BE2C (cell line): ENCODE data around the gene SHC4.

Experiments used
- DNase-seq: peaks from one replicate; pipeline ENCODE4 v3.0.0-alpha.2; 2020
- H3K27me3 ChIP-seq: fragments of 250-450 bp; sonication (Bioruptor Pico); 2 replicates; pipeline ENCODE4 v1.5.1; 2020; ENCODE audit warnings: mild to moderate bottlenecking
- H3K36me3 ChIP-seq: fragments of 250-450 bp; sonication (Bioruptor Pico); 2 replicates; pipeline ENCODE4 v1.5.1; 2020; ENCODE audit warnings: mild to moderate bottlenecking
- H3K4me1 ChIP-seq: fragments of 250-450 bp; sonication (Bioruptor Pico); 2 replicates; pipeline ENCODE4 v1.5.1; 2020
- H3K4me3 ChIP-seq: 2 replicates; pipeline ENCODE4 v1.5.1; 2011; ENCODE audit warnings: low read depth, low read length
- H3K9me3 ChIP-seq: fragments of 250-450 bp; sonication (Bioruptor Pico); 2 replicates; pipeline ENCODE4 v1.5.1; 2020
- TF ChIP-seq, protein P1 (sequence below): IDR thresholded peaks from 2 replicates; pipeline ENCODE4 v1.5.1; 2012; ENCODE audit warnings: mild to moderate bottlenecking, low read depth, low read length

Gene SHC4

GRCh38 chr15:48834756-48835155 lies 129.0 kb downstream of the SHC4 start:
- H3K36me3 ChIP-seq = no peaks in the 10 kb centered on the region
- H3K27me3 ChIP-seq = no peaks in the 10 kb centered on the region
- no peak for DNase-seq
- TF ChIP-seq, protein P1, sequence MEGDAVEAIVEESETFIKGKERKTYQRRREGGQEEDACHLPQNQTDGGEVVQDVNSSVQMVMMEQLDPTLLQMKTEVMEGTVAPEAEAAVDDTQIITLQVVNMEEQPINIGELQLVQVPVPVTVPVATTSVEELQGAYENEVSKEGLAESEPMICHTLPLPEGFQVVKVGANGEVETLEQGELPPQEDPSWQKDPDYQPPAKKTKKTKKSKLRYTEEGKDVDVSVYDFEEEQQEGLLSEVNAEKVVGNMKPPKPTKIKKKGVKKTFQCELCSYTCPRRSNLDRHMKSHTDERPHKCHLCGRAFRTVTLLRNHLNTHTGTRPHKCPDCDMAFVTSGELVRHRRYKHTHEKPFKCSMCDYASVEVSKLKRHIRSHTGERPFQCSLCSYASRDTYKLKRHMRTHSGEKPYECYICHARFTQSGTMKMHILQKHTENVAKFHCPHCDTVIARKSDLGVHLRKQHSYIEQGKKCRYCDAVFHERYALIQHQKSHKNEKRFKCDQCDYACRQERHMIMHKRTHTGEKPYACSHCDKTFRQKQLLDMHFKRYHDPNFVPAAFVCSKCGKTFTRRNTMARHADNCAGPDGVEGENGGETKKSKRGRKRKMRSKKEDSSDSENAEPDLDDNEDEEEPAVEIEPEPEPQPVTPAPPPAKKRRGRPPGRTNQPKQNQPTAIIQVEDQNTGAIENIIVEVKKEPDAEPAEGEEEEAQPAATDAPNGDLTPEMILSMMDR = no peak
- H3K9me3 ChIP-seq = no peaks in the 10 kb centered on the region
- no peak overlapping the region for H3K4me3 ChIP-seq
- no peaks in the 10 kb centered on the region for H3K4me1 ChIP-seq

DNA sequence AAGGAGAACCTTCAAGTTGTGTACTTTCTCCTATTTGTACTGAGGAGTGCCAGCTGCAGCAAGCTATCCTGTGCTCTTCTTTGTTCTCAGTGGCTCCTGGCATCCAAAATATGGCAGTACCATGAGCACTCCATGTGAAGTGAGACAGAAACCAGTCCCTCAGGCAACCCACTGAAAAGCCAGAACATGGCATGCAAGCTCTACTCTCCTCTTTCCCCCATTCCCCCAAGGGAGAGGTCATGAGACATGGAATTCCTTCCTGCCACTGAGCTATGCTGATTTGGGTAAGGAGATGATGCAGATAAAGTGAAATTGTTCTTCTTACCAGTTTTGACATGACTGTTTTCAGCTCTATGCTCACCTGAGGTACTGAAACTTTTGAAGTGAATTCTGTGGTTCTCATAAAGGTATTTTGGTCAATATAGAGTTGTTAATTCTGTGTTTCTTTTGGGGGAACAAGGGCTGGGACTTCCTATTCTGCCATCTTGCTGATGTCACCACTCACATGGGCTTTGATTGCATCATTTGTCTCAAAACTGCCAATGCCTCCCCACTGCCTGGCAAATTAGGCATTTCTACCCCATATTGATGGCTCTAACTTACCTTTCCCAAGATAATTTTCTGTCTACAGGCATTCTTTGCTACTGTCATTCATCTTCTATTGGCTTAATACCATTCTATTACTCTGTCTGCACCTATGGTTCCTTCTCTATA lies 130.0 kb downstream of the SHC4 start:
- Histone ChIP-seq H3K27me3 (no peaks in the 10 kb centered on the region), H3K4me1 (no peaks in the 10 kb centered on the region), H3K4me3 (no peak overlapping the region), H3K36me3 (no peaks in the 10 kb centered on the region), H3K9me3 (no peaks in the 10 kb centered on the region)
- TF ChIP-seq, protein P1 = no peak
- DNase-seq = no peak

- H3K9me3 ChIP-seq = no peaks in the 10 kb centered on the region
- DNase-seq = no peak
- H3K4me1 ChIP-seq = no peaks in the 10 kb centered on the region
- no peak overlapping the region for H3K4me3 ChIP-seq
- TF ChIP-seq, protein P1 = no peak
- H3K36me3 ChIP-seq = no peaks in the 10 kb centered on the region
- no peaks in the 10 kb centered on the region for H3K27me3 ChIP-seq
Measured at GRCh38 chr15:48832648-48833047, 131.1 kb downstream of the SHC4 start.

DNA sequence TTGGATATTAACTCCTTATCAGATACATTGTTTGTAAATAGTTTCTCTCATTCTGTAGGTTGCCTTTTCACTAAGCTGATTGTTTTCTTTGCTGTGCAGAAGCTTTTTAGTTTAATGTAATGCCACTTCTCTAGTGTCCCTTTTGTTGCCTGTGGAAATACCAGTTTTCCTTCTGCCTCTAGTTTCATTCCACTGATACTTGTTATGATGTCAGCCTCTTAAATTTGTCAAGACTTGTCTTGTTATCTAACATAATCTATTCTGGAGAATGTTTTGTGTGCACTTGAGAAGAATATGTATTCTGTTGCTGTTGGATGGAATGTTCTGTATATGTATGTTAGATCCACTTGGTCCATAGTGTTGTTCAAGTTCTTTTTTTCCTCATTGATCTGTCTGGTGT lies 134.8 kb downstream of the SHC4 start:
- Histone ChIP-seq H3K9me3 (no peaks in the 10 kb centered on the region), H3K4me3 (no peak overlapping the region), H3K4me1 (no peaks in the 10 kb centered on the region), H3K27me3 (no peaks in the 10 kb centered on the region), H3K36me3 (no peaks in the 10 kb centered on the region)
- DNase-seq = no peak
- TF ChIP-seq, protein P1 = no peak

GRCh38 chr15:48828471-48828870 lies 135.2 kb downstream of the SHC4 start:
- H3K36me3 ChIP-seq = no peaks in the 10 kb centered on the region
- no peaks in the 10 kb centered on the region for H3K27me3 ChIP-seq
- DNase-seq = no peak
- TF ChIP-seq, protein P1 = no peak
- no peaks in the 10 kb centered on the region for H3K9me3 ChIP-seq
- H3K4me1 ChIP-seq = no peaks in the 10 kb centered on the region
- H3K4me3 ChIP-seq = no peak overlapping the region

DNA sequence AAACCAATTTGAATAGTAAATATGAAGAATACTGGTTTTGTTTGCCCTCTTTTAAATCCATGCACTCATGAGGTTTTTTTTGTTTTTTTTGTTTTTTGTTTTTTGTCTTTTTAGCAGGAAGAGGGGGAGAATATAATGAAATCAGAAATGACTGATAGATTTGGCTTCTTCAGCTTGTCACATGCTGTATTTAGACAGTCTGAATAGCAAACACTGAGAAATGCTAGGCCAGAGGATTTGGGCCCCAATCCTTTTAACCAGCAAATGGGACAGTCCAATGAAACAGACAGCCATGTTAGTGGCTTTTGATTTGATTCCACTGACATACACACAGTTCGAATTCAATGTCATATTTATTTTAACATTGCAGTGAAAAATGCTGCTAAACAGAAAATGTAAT lies 138.6 kb downstream of the SHC4 start:
- DNase-seq = no peak
- Histone ChIP-seq H3K9me3 (no peaks in the 10 kb centered on the region), H3K4me3 (no peak overlapping the region), H3K27me3 (no peaks in the 10 kb centered on the region), H3K4me1 (no peaks in the 10 kb centered on the region), H3K36me3 (no peaks in the 10 kb centered on the region)
- TF ChIP-seq, protein P1 = no peak
